ENCODE results near the gene KCNK15. TPM values are rescaled to one million over a fixed set of nuclear protein-coding genes. Genes with fewer than 3 reads are reported as not detected.

Gene KCNK15
- 0.57 to 0.85 TPM (median 0.69 TPM) in 5 replicates for total RNA-seq (2022; extraction: Qiagen RNA extraction; ENCODE audit: low read depth)

GRCh38 chr20:44745598-44746366 is at the start of gene KCNK15:
Gene KCNK15 (plus strand): TSS chr20:44745865. CDS start chr20:44745911, 46 bp downstream.

GRCh38 chr20:44714701-44715498 is 30.8 kb upstream of the KCNK15 start, which contains the start of gene CCN5:
Gene CCN5 (plus strand): TSS chr20:44715369. CDS start chr20:44715391, 22 bp downstream.

Other genes starting within 250 kb of the KCNK15 start
- 78.8 to 92.6 TPM (median 91.2 TPM) in 5 replicates for gene SERINC3, start 223.8 kb upstream of the KCNK15 start, total RNA-seq (2022; extraction: Qiagen RNA extraction; ENCODE audit: low read depth)
- gene PKIG, start 163.3 kb upstream of the KCNK15 start, total RNA-seq (2022; extraction: Qiagen RNA extraction; ENCODE audit: low read depth), result 35.0 to 40.5 TPM (median 37.0 TPM) in 5 replicates
- 51.9 to 61.9 TPM (median 54.7 TPM) in 5 replicates for gene ADA, start 94.2 kb upstream of the KCNK15 start, total RNA-seq (2022; extraction: Qiagen RNA extraction; ENCODE audit: low read depth)
- 24.1 to 33.0 TPM (median 26.6 TPM) in 5 replicates for gene CCN5, start 30.5 kb upstream of the KCNK15 start, total RNA-seq (2022; extraction: Qiagen RNA extraction; ENCODE audit: low read depth)
- 1.2 to 1.9 TPM (median 1.6 TPM) in 5 replicates for gene RIMS4, start 64.7 kb downstream of the KCNK15 start, total RNA-seq (2022; extraction: Qiagen RNA extraction; ENCODE audit: low read depth)
- 183 to 225 TPM (median 204 TPM) in 5 replicates for gene YWHAB, start 139.8 kb downstream of the KCNK15 start, total RNA-seq (2022; extraction: Qiagen RNA extraction; ENCODE audit: low read depth)
- gene PABPC1L, start 164.2 kb downstream of the KCNK15 start, total RNA-seq (2022; extraction: Qiagen RNA extraction; ENCODE audit: low read depth), result 12.7 to 21.6 TPM (median 18.4 TPM) in 5 replicates
- 41.5 to 47.8 TPM (median 42.5 TPM) in 5 replicates for gene TOMM34, start 214.5 kb downstream of the KCNK15 start, total RNA-seq (2022; extraction: Qiagen RNA extraction; ENCODE audit: low read depth)
- gene STK4, start 220.6 kb downstream of the KCNK15 start, total RNA-seq (2022; extraction: Qiagen RNA extraction; ENCODE audit: low read depth), result 14.2 to 17.6 TPM (median 15.4 TPM) in 5 replicates